CD4-positive, alpha-beta T cell treated with Interleukin-4 for 4 hours (primary cell): Measurements from ENCODE around the gene CMTM1.

Experiments used
- DNase-seq: peaks from one replicate; pipeline ENCODE4 v3.0.0-alpha.2; 2020

Gene CMTM1, protein sequence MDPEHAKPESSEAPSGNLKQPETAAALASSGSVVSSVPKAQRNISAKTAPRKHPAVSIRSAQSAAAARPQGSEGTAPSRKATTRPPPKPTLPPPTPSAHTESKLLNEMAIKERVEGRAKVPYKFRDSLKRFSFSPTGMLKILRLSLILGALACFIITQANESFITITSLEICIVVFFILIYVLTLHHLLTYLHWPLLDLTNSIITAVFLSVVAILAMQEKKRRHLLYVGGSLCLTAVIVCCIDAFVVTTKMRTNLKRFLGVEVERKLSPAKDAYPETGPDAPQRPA

DNA sequence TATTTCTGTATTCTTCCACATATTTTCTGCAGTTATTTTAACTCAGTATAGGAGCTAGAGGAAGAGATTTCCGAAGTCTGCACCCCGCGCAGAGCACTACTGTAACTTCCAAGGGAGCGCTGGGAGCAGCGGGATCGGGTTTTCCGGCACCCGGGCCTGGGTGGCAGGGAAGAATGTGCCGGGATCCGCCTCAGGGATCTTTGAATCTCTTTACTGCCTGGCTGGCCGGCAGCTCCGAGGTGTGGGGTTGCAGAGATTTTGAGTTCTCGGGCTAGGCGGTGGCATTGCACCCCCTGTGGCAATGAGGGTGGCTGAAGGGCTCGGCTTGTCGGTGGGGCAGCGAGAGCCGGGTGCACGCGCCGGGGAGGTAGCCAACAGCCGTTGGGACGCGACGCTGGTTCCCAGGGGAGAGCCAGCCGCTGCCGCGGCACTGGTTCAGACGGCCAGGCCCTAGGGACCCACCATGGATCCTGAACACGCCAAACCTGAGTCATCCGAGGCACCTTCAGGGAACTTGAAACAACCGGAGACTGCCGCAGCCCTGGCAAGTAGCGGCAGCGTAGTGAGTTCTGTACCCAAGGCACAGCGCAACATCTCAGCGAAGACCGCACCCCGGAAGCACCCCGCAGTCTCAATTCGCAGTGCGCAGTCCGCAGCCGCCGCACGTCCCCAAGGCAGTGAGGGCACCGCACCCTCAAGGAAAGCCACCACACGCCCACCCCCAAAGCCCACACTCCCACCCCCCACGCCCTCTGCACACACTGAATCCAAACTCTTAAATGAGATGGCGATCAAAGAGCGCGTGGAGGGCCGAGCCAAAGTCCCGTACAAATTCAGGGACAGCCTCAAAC is at the start of gene CMTM1:
Gene CMTM1, plus strand, starts transcription at position 389 of the 851 bp plus-strand sequence. Its CDS starts 75 bp downstream, at position 464.
- DNase-seq: no peak

DNA sequence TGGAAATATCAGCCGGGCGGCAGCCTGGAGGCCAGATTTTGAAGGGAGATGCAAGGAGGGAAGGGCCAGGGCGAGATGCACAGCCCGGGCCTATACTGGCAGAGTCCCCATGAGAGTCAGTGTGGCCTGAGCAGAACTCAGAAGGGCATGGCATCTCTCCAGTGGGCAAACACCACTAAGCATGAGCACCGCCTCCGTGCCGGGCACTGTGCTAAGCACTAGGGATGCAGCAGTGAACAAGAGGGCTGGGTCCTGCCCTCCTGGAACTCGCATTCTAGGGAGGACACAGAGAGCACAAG is 49.8 kb upstream of the CMTM1 start:
- DNase-seq: no peak

DNA sequence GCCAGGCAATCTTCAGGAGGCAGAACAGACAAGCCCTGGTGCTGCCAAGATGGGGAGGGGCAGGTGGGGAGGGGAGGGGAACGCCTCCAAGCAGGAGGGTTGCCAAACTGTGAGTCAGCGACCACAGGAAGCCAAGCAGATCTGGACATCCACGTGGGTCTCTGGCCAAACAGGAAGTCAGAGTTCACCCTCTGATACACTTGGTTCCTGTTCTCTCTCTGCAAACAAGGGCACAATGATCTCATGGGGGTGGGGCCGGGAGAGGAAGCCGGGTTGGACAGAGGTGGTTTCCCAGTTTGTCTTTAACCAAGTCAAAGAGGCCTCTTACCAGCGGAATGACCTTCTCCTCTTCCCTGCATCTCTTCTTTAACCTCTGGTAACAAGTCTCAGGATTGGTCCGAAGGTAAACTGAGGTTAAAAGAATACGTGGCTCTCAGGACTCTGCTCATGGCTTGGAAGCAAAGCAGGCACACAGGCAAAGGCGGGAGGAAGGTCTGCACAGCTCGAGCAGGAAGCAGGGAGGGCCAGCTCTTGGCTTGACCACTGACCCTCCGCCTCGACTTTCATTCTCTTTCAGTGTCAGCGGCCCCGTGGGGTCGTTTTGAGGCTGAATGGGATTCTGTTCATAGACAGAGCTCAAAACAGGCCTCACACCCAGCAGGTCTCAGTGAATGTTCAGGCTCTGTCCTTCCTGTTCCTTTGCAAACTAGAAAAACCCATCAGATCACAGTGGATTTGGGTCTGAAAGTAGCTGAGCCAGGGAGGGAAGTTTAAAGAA is 49.2 kb upstream of the CMTM1 start:
- DNase-seq: peak; percentile 93

DNA sequence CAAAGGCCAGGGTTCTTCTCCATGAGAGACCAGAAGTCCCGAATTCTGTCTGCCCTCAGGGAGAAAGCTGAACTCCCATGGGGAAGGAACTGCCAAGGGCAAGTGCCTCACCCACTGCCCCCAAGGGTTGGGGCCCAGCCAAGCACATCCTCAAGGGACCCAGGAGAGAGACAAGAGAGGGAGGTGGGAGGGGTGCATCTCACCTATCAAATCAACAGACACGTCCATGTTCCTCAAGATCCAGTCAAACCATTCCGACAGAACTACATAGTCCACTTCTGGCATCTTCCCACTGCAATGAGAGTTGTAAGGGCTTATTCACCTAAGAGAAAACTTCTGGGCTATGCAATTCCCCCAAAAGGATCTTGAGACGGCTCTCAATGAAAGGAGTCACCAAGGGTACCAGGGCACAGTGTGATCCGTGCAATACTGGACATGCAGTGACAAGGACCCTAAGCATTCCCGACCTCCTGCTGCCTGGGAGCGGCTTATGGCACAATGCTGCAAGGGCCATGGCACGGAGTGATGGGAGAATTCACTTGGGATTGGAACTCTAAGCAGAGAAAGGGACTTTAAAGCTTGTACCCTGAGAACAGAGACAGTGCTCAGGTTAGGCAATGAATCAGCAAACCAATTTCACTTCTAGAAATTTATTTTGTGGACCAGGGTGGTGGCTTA is 48.5 kb upstream of the CMTM1 start:
- no peak for DNase-seq

DNA sequence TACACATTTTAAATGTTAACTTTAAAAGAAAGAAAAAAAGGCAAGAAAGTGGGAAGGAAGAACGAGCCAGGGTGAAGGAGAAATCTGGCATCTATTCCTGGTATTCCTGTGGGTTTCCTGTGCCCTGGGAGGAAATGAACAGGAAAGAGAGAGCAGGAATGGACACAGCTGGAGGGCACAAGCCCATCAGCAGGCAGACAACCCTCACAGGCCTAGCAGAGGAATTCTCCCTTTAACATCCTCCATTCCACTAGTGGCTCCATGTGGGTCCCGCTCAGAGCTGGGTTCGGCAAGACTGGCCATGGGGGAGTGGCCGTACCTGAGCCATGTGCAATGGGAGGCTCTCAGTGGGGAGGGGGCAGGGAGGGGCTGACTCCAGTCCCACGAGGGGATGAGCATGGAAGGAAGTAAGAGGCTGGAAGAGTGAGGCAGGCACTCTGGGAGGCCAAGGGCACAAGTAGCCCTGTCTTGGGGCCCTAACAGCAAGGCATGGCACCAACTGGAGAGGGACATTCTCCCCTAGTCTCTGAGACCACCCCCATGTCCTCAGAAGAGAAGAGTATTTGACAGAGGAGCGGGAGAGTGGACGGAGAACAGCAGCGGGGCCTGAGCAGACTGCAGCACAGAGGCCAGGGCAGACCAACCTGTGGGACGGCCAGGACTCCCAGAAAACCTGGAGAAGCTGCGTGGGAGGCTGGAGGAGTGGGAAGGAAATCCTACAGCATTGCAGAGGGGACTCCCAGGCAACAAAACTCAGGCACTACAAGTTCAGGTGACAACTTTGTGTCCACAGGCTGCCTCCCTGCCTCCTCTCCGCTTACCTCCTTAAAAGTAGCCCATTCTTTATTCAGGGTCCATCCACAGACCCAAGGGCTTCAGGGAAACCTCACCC is 46.5 kb upstream of the CMTM1 start:
- no peak for DNase-seq

DNA sequence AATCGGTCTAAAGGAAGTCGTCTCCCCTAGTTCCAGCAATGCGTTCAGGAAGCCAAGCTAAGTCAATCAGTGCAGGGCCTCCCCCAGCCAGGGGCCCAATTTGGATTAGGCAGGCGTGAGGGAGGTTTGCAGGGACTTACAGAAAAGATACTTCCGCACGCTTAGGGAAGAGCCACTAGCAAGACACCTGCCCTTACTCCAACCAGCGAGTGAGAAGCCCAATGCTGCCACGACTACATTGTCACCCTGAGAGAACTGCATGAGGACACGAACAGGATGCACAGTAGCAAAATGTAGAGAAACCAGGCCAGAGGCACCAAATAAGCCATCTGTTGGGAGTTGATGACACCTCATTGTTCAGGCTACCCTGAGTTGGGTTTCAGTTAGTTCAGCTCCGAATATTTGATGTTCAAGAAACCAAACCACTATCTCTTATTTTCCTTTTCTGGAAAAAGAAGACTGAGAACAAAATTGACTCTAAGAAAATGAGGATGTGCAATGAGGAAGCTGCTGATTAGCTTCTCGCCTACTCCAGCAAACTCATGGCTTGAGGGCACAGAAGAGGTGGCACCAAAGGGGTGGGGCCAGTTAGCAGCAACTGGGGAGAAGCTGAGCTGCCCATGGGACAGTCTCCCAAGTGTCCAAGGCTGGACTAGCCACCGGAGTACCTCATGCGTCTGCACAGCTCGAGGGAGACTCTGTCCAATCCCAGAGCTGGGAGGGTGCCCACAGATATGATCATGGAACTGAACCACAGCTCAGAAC is 45.7 kb upstream of the CMTM1 start:
- DNase-seq: peak; percentile 27

DNA sequence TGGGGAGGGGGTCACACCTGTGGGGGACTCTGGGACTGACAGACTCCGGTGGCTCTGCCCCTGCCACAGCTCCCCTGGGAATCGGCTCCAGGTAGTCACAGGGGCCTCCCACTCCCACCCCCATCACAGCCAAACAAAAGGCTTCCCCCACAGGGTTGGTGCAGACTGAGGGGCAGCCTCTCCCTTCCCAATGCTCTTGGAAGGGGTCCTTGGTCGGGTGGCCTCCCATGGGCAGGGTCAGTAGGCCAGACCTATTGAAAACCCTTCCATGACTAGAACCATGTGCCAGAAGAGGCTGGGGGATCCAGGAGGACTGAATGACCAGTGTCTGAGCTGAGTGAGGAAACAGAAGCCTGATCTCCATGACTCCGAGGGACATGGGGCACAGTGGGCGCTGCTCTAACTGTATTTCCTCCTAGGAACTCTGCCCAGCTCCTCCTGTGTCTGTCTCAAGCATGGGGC is 45.0 kb upstream of the CMTM1 start:
- no peak for DNase-seq

DNA sequence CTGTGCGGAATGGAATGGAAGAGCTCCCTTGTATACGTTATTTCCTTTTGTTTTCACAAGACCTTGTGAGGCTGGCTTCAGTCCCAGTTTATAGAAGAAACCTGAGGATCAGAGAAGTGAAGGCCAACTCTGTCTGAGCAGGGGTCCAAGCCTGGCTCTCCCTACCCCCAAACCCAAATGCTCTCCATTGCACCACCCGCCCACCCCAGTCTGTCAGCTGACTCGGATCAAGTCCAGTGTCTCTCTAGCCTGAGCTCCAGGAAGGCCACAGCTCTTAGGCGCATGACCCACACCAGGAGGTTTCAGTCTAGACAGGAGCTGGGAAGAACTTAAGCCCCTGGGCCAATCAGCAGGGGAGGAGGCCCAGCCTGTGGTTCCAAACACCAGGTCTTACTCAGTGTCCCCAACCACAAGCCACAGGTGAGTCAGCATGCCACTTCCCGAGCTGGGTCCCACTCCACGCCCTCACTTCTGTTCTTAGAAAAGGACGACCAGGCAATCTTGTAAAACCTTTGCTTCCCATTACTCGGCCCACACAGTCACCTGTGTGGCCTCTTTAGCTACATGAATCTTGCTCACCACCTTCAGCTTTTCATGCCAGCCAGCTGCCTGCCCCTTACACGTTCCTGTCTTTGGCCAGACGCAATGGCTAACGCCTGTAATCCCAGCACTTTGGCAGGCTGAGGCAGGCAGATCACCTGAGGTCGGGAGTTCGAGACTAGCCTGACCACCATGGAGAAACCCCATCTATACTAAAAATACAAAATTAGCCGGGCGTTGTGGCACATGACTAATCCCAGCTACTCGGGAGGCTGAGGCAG is 44.1 kb upstream of the CMTM1 start:
- peak; percentile 95 for DNase-seq

DNA sequence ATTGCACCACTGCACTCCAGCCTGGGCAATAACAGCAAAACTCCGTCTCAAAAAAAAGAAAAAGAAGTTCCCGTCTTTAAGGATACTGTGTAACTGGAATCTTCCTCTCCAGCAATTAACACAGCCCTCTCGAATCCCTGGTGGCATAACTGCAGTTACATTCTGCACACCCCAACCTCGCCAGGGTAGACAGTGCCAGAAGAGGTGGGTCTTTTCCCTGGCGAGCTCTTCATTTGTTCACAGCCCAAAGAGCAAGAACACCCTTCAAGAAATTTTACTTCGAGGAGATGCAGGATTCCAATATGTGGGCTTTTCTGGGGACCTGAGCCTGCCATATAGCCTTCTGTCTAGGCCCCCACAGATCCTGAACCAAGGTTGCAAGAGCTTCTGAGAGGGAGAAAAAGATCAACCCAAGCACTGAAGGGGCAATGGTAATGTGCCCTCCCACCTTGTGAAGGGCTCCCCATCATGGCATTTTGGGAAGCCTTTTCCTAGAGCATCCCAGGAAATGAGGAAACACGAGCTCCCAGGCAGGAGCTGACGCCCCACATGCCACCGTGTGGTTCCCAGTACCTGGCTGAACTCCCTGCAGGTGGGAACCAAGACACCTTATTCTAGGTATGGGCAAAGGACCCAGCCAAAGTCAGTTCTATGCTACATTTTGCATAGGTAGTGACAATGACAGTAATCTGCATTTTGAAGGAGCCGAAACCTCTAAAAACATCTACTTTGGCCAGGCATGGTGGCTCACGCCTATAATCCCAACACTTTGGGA is 43.2 kb upstream of the CMTM1 start:
- no peak for DNase-seq

DNA sequence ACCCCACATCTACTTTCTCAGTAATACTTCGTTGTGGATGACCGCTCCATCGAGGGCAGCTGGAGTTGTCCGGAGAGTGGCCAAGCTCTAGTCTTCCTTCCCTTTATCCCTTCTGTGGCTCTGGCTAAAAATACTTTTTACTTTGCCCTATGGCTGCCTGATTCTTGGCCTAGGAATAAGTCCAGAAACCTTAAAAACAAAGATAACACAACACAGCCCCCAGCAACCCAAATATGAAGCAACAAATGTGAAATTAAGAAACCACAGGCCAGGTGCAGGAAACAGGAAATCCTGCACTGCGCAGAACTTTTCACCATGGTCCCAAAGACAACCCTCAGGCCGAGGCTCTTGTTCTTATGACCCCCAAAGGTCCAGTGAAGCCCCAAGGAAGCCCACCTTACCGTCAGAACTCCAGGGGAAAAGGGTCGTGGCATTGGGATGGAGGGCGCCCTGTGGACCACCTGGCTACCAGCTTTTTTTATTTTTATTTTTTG is 42.3 kb upstream of the CMTM1 start:
- DNase-seq: peak; percentile 68

DNA sequence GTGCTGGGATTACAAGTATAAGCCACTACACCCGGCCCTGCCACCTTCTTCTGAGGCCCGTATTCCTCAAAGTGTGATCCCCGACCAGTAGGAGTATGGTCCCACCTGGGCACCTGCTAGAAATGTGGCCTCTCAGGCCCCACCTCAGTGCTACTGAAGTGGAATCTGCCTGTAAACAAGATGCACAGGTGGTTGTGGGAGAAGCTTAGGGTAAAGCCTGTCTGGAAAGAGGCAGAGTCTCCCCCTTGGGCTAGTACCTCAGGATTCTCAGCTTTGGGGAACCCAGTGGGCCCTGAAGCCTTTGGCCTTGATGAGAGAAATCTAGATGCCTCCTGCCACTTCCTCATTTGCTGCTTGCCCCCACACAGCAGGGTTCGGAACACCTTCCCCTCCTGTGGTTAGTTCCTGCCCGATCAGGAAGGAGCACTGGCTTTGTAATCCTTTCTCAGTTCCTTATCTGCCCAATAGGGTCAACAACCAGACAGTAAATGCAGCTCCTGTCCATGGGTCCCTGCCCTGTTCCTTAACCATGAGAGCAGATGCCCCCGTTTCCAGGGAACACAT is 41.6 kb upstream of the CMTM1 start:
- DNase-seq: peak; percentile 51

DNA sequence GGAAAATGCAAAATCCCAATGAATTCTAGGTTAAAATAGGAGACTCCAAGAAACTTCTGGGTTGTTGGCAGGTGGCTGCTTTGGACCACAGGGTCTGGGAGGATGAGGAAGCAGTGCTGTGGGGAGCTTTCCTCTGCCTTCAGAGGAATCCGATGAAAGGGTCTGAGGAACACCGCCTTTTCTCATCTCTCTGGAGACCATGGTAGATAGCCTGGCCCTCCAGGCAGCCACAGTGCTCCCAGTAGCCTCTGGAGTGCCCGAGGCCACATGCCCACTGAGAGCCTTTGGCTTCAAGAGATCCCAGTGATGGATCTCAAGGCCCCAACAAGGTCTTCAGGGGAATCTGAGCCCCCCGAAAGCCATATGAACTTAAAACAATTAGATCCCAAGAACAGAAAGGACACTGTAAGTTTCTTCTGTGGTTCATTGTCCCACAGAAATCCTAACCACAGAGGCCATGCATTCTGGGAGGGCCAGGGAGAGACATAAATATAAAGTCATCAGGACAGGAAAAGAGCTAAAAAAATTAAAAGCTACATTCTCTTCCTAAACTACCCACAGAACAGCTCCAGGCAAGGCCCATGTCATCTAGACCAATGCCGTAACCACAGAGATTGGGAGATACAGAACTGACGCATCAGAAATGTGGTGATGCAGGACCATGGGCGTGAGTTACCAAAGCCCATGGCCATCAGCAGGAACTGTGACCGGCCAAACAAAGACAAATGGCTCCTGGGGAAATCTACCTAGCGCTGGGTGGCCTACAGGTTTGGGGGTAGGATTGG is 40.7 kb upstream of the CMTM1 start:
- no peak for DNase-seq

DNA sequence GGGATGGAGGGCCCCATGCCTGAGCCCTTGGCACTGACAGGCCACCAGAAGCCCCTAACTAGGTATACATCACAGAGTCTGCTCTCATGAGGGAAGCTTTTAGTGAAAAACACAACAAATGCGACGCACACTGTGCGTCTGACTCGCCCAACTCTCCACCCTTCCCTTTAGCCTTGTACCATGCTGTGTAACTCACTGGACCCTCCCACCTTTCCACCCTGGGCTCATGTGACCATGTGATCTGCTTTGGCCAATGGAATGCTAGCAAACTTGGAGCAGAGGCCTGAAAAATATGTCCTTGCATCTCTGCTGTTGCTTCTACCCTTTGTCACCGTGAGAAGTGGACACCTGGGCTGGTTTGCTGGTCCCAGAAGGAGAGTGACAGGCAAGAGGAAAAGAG is 37.9 kb upstream of the CMTM1 start:
- no peak for DNase-seq

DNA sequence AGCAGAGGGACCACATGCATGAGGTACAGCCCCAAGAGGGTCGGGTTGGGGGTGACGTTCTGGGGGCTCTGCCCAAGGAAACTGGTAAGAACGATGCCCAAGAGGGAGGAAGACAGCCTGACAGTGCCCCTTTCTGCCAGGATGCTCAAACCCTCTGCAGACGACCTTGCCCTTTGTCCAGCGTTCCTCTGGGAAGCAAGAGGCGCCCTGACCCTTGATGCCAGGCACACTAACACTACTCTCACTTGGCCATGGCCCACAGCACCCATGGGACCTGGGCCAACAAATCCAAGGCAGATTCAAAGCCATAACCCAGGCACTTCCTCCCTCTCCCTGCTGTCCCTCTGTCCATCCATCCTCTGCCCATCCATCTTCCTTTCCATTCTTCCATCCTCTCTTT is 36.8 kb upstream of the CMTM1 start:
- DNase-seq: no peak

DNA sequence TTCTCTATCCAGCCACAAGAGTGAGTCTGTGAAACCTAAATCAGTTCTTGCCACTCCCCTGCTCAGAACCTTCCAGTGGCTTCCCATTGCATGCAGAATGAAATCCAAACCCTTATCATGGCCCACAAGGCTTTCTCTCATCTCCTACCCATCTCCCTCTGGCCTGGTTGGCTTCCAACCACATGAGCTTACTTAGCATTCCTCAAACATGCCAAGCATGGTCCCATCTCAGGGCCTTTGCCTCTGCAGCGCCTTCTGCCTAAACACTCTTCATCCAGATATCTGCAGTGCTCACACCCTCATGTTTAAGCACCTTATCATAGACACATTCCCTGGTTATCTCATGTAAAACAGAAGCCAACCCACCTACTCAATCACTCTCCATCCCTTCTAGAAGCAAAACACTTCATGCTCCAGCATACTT is 31.9 kb upstream of the CMTM1 start:
- no peak for DNase-seq

DNA sequence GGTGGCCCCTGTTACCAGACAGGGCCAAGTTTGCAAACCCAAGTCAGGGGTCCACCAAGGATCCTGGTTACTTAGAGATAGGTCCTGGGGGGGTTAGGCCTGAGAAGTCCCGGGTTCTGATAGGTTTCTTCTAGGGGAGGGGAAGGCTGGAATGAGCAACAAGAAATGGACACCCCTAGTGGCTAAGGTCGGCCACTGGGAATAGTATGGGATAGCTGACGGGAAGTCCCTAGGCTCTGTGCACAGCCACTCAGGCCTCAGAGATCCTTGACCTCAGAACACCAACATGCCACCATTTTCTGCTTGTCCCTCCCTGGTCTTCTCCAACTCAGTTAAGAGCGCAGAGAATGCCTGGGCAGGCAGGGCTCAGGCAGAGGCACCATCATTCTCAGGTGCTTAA is 29.7 kb upstream of the CMTM1 start:
- no peak for DNase-seq

DNA sequence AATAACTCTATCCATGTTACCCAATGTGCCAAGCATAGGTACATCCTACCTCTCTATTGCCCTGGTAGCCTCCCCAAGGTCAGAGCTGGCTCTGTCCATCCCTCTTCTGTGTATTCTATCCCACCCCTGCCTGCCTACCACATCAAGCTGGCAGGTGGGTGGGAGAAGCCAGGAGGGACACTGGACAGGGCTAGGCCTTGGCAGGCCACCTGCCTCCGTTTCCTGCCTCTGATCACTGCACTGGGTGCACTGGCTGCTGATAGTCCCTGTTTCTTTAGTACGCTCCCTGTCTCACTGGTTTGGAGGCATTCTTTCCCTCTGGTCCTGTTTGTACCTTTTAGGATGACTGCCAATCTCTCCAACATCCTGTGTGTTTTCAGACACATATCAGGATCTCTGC is 29.0 kb upstream of the CMTM1 start:
- no peak for DNase-seq

DNA sequence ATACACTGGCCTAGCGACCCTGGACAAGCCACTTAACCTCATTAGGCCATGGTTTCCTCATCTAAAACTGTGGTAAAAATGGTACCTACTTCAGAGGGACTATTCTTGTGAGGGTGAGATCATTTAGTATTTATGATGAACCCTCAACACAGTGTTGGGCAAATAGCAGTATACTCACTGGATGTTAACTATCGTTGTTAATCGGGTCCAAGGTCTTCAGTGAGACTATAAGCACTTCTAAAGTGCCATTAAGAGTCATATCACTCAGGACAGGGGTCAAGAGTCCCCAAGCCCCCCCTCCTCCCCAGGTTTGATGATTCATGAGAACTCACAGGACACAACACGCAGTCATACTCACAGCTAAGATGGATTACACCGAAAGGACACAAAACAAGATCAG is 27.3 kb upstream of the CMTM1 start:
- no peak for DNase-seq
